Gastrocnemius medialis (tissue), 4 donors: Measurements from ENCODE around the gene SLC30A5. TPM values are rescaled to one million over a fixed set of nuclear protein-coding genes. Genes with fewer than 3 reads are reported as not detected.
"Not testable (repeated sequence)": the region's sequence is repeated elsewhere in the genome, so short reads cannot be mapped to it uniquely, and the experiment has no call there.

Experiments
- ATAC-seq, 2 donors: fragments of 150-250 bp; one replicate each; pipeline ENCODE4 v1.9.1; 2016
- DNase-seq, 2 donors: peaks; one replicate each; pipeline ENCODE4 v3.0.0-alpha.2; 2019
- H3K27ac ChIP-seq, 4 donors: fragments of 200-600 bp; sonication (generic); 1 replicate in 1 of 4; 2 replicates in 3 of 4; pipeline ENCODE4 v1.5.1; 2016 to 2018; ENCODE audit warnings: mild to moderate bottlenecking in 2 of 4, moderate library complexity in 1 of 4
- H3K27me3 ChIP-seq, 3 donors: fragments of 200-600 bp; sonication (generic) in 2 of 3; 1 replicate in 1 of 3; 2 replicates in 2 of 3; pipeline versions ENCODE4 v1.5.1 to v1.6.0; 2016 to 2019; ENCODE audit warnings: mild to moderate bottlenecking in 1 of 3, moderate library complexity in 1 of 3
- H3K36me3 ChIP-seq, 2 donors: fragments of 200-600 bp; sonication (generic) in 1 of 2; one replicate each; pipeline ENCODE4 v1.5.1; 2017 to 2018
- H3K4me1 ChIP-seq, 2 donors: fragments of 200-600 bp; sonication (generic) in 1 of 2; one replicate each; pipeline ENCODE4 v1.5.1; 2016 to 2017; ENCODE audit warnings: mild to moderate bottlenecking in 2 of 2
- H3K4me3 ChIP-seq, 4 donors: fragments of 200-600 bp; sonication (generic) in 3 of 4; 1 replicate in 1 of 4; 2 replicates in 3 of 4; pipeline ENCODE4 v1.5.1; 2016 to 2019; ENCODE audit warnings: mild to moderate bottlenecking in 2 of 4
- H3K9me3 ChIP-seq, 3 donors: fragments of 200-600 bp; sonication (generic) in 2 of 3; 1 replicate in 1 of 3; 2 replicates in 2 of 3; pipeline ENCODE4 v1.5.1; 2016 to 2019
- POLR2A ChIP-seq, 2 donors: fragments of 450-650 bp; IDR thresholded peaks; one replicate each; pipeline ENCODE4 v1.6.1; 2017; ENCODE audit warnings: antibody characterized with exemption in 2 of 2, mild to moderate bottlenecking in 2 of 2, moderate library complexity in 2 of 2
- in situ Hi-C, 4 donors: fragments of 200-750 bp; cut with MboI; loops; one replicate each; pipeline versions ENCODE4 v1.15.0 to v1.8.0; 2017; ENCODE audit warnings: low sequenced_read_pairs in 4 of 4
- intact Hi-C: fragments of 100-400 bp; cut with DNase I; formaldehyde crosslinking; loops from one replicate; pipeline ENCODE4 v1.15.1; 2023; ENCODE audit warnings: low total_unique reads
- total RNA-seq, 4 donors: library from RNA; depleted of rRNA; stranded (reverse); fragments of >200 nt; gene quantifications; one replicate each; pipeline versions ENCODE4 v1.1.0 to v1.2.3, GENCODE V29; 2016
- TF ChIP-seq, protein P1 (sequence below), 5 experiments: fragments of 450-650 bp in 3 of 5; fragments of 200-600 bp in 2 of 5; sonication (generic) in 2 of 5; IDR thresholded peaks in 4 of 5; conservative IDR thresholded peaks in 1 of 5; 1 replicate in 4 of 5; 2 replicates in 1 of 5; pipeline ENCODE4 v1.5.1; 2016 to 2019; ENCODE audit warnings: antibody characterized with exemption in 5 of 5, mild to moderate bottlenecking in 3 of 5, moderate library complexity in 3 of 5

Gene SLC30A5
- total RNA-seq, 4 donors from 2014 or later = 14.6 to 35.3 (median 24.5) TPM

GRCh38 chr5:69136293-69136692, 42.5 kb downstream of the SLC30A5 start:
- Histone ChIP-seq H3K4me3 (no peak overlapping the region), H3K9me3 (no peaks in the 10 kb centered on the region), H3K27me3 (no peaks in the 10 kb centered on the region), H3K4me1 (no peaks in the 10 kb centered on the region), H3K36me3 (peaks cover 0 to under 1% of the 10 kb centered on the region in 2 donors), H3K27ac (no peak overlapping the region)
- in situ Hi-C loops (no loop called here), intact Hi-C loops (no loop called here)
- no peak for TF ChIP-seq POLR2A (IDR thresholded peaks at IDR 0.05)
- TF ChIP-seq, protein P1, sequence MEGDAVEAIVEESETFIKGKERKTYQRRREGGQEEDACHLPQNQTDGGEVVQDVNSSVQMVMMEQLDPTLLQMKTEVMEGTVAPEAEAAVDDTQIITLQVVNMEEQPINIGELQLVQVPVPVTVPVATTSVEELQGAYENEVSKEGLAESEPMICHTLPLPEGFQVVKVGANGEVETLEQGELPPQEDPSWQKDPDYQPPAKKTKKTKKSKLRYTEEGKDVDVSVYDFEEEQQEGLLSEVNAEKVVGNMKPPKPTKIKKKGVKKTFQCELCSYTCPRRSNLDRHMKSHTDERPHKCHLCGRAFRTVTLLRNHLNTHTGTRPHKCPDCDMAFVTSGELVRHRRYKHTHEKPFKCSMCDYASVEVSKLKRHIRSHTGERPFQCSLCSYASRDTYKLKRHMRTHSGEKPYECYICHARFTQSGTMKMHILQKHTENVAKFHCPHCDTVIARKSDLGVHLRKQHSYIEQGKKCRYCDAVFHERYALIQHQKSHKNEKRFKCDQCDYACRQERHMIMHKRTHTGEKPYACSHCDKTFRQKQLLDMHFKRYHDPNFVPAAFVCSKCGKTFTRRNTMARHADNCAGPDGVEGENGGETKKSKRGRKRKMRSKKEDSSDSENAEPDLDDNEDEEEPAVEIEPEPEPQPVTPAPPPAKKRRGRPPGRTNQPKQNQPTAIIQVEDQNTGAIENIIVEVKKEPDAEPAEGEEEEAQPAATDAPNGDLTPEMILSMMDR (IDR thresholded peaks at IDR 0.05 in 4 of 5, conservative IDR thresholded peaks at IDR 0.05 in 1 of 5) = no peak
- ATAC-seq = no peak
- no peak for DNase-seq

- H3K27me3 ChIP-seq, H3K36me3 ChIP-seq, H3K9me3 ChIP-seq, H3K27ac ChIP-seq, H3K4me1 ChIP-seq, in situ Hi-C loops, intact Hi-C loops, ATAC-seq, H3K4me3 ChIP-seq, DNase-seq: not testable (repeated sequence)
These were observed 43.4 kb downstream of the SLC30A5 start for GRCh38 chr5:69137208-69137607.

- H3K27ac ChIP-seq = no peak overlapping the region
- no peaks in the 10 kb centered on the region for H3K9me3 ChIP-seq
- intact Hi-C loops (no loop called here), in situ Hi-C loops (no loop called here)
- no peaks in the 10 kb centered on the region for H3K4me1 ChIP-seq
- TF ChIP-seq POLR2A (IDR thresholded peaks at IDR 0.05) = no peak
- TF ChIP-seq, protein P1 (IDR thresholded peaks at IDR 0.05 in 4 of 5, conservative IDR thresholded peaks at IDR 0.05 in 1 of 5) = no peak
- H3K27me3 ChIP-seq = no peaks in the 10 kb centered on the region
- H3K36me3 ChIP-seq = no peaks in the 10 kb centered on the region
- H3K4me3 ChIP-seq = no peak overlapping the region
- DNase-seq (no peak), ATAC-seq (no peak)
These were observed 44.0 kb downstream of the SLC30A5 start for GRCh38 chr5:69137807-69138206.

DNA sequence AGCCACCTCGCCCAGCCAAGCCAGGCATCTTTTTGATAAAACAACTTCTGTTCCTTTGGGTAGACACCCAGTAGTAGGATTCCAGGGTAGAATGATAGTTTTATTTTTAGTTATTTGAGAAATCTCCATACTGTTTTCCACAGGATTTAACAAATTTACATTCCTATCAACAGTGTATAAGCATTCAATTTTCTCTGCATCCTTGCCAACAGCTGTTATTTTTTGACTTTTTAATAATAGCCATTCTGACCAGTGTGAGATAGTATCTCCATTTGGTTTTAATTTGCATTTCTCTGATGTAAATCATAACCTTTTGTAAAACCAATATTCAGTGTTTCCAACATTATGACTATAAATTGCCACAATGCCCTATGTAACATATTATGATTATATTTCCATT, 45.0 kb downstream of the SLC30A5 start:
- no peaks in the 10 kb centered on the region for H3K9me3 ChIP-seq
- TF ChIP-seq, protein P1 (IDR thresholded peaks at IDR 0.05 in 4 of 5, conservative IDR thresholded peaks at IDR 0.05 in 1 of 5) = no peak
- no peak for TF ChIP-seq POLR2A (IDR thresholded peaks at IDR 0.05)
- DNase-seq (no peak), ATAC-seq (no peak)
- in situ Hi-C loops (no loop called here), intact Hi-C loops (no loop called here)
- H3K27me3 ChIP-seq = no peaks in the 10 kb centered on the region
- no peaks in the 10 kb centered on the region for H3K4me1 ChIP-seq
- H3K36me3 ChIP-seq = no peaks in the 10 kb centered on the region
- H3K4me3 ChIP-seq = no peak overlapping the region
- no peak overlapping the region for H3K27ac ChIP-seq

- H3K4me3 ChIP-seq, H3K4me1 ChIP-seq, ATAC-seq, H3K9me3 ChIP-seq, DNase-seq, H3K27me3 ChIP-seq, H3K36me3 ChIP-seq, H3K27ac ChIP-seq, in situ Hi-C loops, intact Hi-C loops: not testable (repeated sequence)
These were observed 46.4 kb downstream of the SLC30A5 start for GRCh38 chr5:69140239-69140638.

DNA sequence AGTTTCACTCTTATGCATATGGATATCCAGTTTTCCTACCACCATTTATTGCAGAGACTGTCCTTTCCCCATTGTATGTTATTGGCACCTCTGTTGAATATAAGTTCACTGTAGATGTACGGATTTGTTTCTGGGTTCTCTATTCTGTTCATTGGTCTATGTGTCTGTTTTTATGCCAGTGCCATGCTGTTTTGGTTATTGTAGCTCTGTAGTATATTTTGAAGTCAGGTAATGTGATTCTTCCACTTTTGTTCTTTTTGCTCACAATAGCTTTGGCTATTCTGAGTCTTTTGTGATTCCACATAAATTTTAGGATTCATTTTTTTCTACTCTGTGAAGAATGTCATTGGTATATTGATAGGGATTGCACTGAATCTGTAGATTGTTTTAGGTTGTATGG, 47.0 kb downstream of the SLC30A5 start:
- intact Hi-C loops (no loop called here), in situ Hi-C loops (no loop called here)
- no peak overlapping the region for H3K4me3 ChIP-seq
- no peaks in the 10 kb centered on the region for H3K36me3 ChIP-seq
- no peak overlapping the region for H3K27ac ChIP-seq
- no peak for ATAC-seq
- H3K4me1 ChIP-seq = no peaks in the 10 kb centered on the region
- no peak for DNase-seq
- no peaks in the 10 kb centered on the region for H3K27me3 ChIP-seq
- TF ChIP-seq, protein P1 (IDR thresholded peaks at IDR 0.05 in 4 of 5, conservative IDR thresholded peaks at IDR 0.05 in 1 of 5) = no peak
- no peak for TF ChIP-seq POLR2A (IDR thresholded peaks at IDR 0.05)
- H3K9me3 ChIP-seq = no peaks in the 10 kb centered on the region

GRCh38 chr5:69148576-69148975, 54.8 kb downstream of the SLC30A5 start:
- in situ Hi-C loops, H3K36me3 ChIP-seq, H3K27me3 ChIP-seq, intact Hi-C loops, H3K4me1 ChIP-seq, H3K27ac ChIP-seq, H3K4me3 ChIP-seq, ATAC-seq, DNase-seq, H3K9me3 ChIP-seq: not testable (repeated sequence)
